ENCODE results near the gene ITGB5.

ITGB5 gene

DNA sequence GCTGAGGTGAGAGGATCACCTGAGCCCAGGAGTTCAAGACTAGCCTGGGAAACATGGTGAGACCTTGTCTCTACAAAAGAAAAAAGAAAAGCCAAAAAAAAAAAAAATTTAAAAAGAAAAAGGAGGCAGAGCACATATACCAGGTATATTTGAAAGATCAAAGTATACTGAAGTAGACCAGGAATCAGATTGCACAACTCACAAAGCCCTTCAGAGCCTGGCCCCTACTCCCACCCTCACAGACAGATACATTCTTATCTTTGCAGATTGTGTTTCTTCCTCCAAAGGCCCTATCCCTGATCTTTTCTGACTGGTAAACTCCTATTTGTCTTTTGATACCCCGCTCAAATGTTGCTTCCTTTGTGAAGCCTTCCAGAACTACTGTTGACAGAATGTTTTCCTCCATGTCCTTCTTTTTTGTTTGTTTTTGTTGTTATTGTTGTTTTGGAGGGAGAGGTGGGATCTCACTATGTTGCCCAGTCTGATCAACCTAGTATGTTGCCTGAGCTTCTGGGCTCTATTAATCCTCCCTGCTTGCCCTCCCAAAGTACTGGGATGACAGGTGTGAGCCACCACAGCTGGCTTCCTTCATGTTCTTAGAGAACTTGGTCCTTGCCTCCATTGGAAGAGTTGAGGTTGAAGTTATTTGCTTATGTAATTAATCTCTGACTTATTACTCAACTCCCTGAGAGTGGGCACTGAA, 9.8 kb upstream of the ITGB5 start:
- no peak for DNase-seq (ENCODE audit: low read depth, low spot score)
- H3K4me3 ChIP-seq (ENCODE audit: low read length), result no peak overlapping the region

GRCh38 chr3:124895756-124896155, 8.6 kb upstream of the ITGB5 start:
- H3K4me3 ChIP-seq (ENCODE audit: low read length), result no peak overlapping the region
- no peak for DNase-seq (ENCODE audit: low read depth, low spot score)

- H3K4me3 ChIP-seq (ENCODE audit: low read length), result no peak overlapping the region
- no peak for DNase-seq (ENCODE audit: low read depth, low spot score)
Measured at GRCh38 chr3:124893526-124893925, 6.4 kb upstream of the ITGB5 start.

DNA sequence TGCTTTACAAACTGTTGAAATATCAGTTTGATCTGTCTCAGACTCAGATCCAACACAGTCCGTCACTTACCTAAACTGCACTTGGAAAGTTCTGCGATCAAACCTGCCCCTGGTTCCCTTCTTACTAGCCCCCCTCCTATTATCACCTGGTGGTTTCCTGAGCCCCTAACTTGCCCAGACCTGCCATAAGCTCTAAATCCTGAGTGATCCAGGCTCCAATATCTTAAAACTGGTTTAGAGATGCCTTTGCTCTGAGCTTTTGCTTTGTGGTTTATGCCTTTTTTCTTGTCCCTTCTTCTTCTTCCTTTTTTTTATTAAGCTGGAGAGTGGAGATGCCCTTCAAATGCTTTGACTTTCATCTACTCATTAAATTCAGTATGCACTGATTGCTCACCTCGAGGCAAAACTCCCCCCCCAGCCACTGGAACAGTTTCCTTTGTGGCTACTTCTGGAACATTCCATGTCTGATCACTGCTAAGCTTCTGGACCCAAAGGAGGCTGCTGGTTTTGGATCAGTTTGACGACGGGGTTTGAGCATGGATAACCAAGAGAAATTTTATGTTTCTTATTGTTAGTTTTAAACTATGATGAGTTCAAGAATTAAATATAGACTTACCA, 3.5 kb upstream of the ITGB5 start:
- DNase-seq (ENCODE audit: low read depth, low spot score), result no peak
- H3K4me3 ChIP-seq (ENCODE audit: low read length), result no peak overlapping the region

GRCh38 chr3:124888482-124889441, 1.6 kb upstream of the ITGB5 start:
- no peak overlapping the region for H3K4me3 ChIP-seq (ENCODE audit: low read length)
- DNase-seq (ENCODE audit: low read depth, low spot score), result no peak

DNA sequence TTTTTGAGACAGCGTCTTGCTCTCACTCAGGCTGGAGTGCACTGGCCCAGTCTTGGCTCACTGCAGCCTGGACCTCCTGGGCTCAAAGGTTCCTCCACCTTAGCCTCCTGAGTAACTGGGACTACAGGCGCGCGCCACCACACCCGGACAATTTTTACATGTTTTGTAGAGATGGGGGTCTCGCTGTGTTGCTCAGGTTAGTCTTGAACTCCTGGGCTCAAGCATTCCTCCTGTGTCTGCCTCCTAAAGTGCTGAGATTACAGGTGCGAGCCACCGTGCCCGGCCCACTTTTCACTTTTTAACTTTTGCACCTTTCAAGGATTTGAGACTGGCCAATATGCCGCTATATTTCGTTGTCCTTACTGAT, 750 bp upstream of the ITGB5 start:
- DNase-seq (ENCODE audit: low read depth, low spot score), result no peak
- H3K4me3 ChIP-seq (ENCODE audit: low read length), result no peak overlapping the region

DNA sequence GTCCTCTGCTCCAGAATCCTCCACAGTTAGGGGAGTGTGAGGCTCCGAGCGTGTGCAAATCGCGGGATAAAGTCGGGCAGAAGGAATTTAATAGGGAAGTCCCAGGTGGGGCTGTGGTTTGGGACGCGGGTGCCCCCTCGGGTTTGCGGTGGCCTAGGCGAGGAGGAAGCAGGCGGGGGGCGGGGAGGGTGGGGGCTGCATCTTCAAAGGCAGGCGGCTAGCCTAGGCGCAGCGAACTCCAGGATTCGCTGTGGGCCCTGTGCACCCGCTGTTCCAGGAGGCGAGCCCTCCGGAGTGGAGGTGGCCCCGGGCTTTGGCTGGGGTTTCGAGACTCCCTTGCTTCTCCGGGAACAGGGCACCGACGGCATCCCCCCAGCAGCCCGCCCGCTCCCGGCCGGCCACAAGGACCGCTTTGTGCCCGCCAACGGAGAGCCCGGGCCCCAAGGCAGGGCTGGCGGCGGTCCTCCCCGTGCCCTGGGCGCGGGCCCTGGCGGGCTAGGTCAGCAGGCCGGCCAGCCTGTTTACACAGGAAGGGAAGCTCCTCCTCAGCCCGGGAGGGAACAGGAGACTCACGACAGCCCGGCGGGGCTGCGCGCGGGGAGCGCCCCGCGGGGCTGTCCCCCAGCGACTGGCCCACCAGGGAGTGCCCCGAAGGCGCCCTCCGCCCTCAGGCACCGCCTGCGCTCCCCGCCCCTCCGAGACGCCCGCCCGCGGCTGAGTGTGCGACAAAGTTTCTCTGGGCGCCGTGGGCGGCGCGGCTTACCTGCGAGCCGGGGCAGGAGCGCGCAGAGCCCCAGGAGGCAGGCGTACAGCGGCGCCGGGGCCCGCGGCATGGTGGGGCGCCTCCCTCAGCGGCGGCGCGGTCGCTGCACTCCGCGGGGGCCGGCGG, 753 bp downstream of the ITGB5 start:
- H3K4me3 ChIP-seq (ENCODE audit: low read length), result no peak overlapping the region
- DNase-seq (ENCODE audit: low read depth, low spot score), result no peak

DNA sequence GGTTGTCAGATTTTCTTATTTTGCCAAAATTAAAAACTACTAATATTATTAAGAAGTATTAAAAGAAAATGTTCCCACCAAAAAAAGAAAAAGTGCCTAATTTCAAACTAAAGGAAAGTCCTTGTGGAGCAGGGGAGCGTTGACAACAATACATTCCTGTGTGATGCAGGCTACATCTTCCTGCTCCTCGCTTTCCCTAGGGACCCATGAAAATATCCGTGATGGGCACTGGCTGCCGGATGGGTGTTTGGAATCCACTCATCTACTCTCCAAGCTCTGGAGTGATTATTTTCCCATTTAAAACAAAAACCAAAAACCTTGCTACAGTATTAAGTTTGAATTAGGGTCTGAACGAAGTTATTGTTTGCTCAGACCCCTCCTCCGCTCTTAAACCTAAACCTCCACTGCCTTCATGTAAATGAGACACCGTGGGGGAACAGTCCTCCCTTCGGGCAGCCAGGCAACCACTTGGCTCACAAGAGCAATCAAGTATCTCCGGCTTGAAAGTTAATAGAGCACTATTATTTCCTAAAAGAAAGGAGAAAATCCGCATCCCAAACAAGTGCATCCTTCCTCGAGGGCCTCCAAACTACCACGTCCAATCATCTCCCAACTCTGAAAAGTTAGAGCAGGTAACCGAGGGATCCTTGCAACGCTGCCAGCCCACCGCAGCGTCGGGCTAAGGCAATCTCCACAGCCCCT, 1.5 kb downstream of the ITGB5 start:
- no peak overlapping the region for H3K4me3 ChIP-seq (ENCODE audit: low read length)
- DNase-seq (ENCODE audit: low read depth, low spot score), result no peak

DNA sequence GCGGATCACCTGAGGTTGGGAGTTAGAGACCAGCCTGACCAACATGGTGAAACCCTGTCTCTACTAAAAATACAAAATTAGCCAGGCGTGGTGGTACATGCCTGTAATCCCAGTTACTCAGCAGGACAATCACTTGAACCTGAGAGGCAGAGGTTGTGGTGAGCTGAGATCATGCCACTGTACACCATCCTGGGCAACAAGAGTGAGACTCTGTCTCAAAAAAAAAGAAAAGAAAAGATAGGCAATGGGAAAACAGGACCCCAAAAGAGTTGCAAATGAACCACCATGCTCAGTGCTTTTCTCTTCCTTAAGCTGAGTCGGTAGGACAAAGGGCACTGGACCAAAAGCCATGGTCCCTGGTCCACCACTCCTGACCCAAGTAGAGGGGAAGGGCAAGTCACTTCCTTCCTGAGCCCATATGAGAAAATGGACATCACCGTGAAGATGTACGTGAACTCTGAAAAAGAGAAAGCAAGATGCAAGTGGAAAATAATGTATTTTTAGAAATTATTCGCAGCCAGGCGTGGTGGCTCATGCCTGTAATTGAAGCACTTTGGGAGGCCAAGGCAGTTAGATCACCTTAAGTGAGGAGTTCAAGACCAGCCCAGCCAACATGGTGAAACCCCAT, 2.6 kb downstream of the ITGB5 start:
- no peak for DNase-seq (ENCODE audit: low read depth, low spot score)
- H3K4me3 ChIP-seq (ENCODE audit: low read length), result no peak overlapping the region

GRCh38 chr3:124883766-124884473, 3.2 kb downstream of the ITGB5 start:
- no peak for DNase-seq (ENCODE audit: low read depth, low spot score)
- H3K4me3 ChIP-seq (ENCODE audit: low read length), result no peak overlapping the region

GRCh38 chr3:124882816-124883747, 4.1 kb downstream of the ITGB5 start:
- H3K4me3 ChIP-seq (ENCODE audit: low read length), result no peak overlapping the region

GRCh38 chr3:124881976-124882697, 5.0 kb downstream of the ITGB5 start:
- DNase-seq (ENCODE audit: low read depth, low spot score), result no peak
- H3K4me3 ChIP-seq (ENCODE audit: low read length), result no peak overlapping the region

More at GRCh38 chr3:124882816-124883747, 4.1 kb downstream of the ITGB5 start:
- no peak for DNase-seq (ENCODE audit: low read depth, low spot score)

GRCh38 chr3:124879337-124879680, 7.9 kb downstream of the ITGB5 start:
- DNase-seq (ENCODE audit: low read depth, low spot score), result no peak
- H3K4me3 ChIP-seq (ENCODE audit: low read length), result no peak overlapping the region

DNA sequence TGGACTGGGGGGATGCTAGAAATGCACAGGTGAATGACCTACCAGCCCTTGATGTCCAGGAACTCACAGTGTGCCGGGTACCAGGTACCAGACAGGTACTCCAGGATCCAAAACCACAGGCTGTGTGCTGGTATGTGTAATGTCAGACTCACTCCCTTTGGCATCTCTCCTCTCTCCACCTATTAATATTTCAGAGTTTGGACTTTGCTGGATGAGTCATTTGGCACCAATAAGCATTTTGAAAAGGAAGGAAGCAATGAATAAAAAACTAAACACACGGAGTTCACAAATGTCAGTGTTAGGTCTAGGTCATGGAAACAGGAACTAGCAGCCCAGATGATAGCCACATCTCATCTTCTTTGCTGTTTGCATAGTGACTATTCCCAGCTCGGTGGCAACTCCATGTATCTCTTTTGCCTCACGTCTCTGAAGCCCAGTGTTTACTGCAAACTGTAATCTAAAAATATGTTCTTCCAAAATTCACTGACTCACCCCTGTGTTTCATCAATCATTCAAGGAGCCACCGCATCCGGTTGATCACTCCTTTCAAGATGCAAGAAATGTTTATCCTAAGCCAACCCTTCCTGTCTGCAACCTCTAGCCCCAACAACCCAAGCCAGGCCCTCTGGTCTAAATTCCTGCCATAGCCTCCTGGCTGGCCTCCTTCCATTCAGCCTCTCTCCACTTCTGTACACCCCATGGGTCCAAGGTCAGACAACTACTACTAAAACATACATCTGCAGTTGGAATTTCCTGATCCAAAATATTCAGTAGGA, 8.4 kb downstream of the ITGB5 start:
- no peak for DNase-seq (ENCODE audit: low read depth, low spot score)
- H3K4me3 ChIP-seq (ENCODE audit: low read length), result no peak overlapping the region

DNA sequence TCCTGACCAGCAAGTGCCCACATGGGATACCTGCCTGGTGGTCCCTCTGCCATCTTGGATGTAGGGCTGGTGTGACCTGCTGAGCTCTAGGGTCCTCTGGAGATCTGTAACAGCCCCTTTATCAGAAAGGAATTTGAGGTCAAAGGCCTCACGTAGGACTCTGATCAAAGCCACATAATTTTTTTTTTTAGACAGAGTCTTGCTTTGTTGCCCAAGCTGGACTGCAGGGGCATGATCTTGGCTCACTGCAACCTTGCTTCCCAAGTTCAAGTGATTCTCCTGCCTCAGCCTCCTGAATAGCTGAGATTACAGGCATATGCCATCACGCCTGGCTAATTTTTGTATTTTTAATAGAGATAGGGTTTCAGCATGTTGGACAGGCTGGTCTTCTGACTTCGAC, 9.5 kb downstream of the ITGB5 start:
- DNase-seq (ENCODE audit: low read depth, low spot score), result no peak
- H3K4me3 ChIP-seq (ENCODE audit: low read length), result no peak overlapping the region

All from Jurkat, Clone E6-1 (cell line).